RWPE2 (cell line): ENCODE results near the gene PRIM1.
A peak's percentile ranks its signal among the peaks of the same experiment; 100 is the strongest.

ENCODE experiments used
- ATAC-seq: fragments of 200-7000 bp; cut with Tn5 transposase; 3 replicates; pipeline ENCODE4 v1.9.1; 2021; ENCODE audit warnings: low read depth
- DNase-seq: peaks from one replicate; pipeline ENCODE4 v3.0.0-alpha.2; 2020; ENCODE audit warnings: low spot score
- H3K27ac ChIP-seq: fragments of 450-650 bp; 2 replicates; pipeline ENCODE4 v1.5.1; 2017; ENCODE audit warnings: mild to moderate bottlenecking; ENCODE audit not compliant: poor library complexity, severe bottlenecking
- H3K27me3 ChIP-seq: fragments of 250-450 bp; sonication (Bioruptor Pico); 2 replicates; pipeline ENCODE4 v1.5.1; 2021; ENCODE audit warnings: mild to moderate bottlenecking, moderate library complexity; ENCODE audit not compliant: insufficient read depth, poor library complexity, severe bottlenecking
- H3K36me3 ChIP-seq: fragments of 250-450 bp; sonication (Bioruptor Pico); 2 replicates; pipeline ENCODE4 v1.5.1; 2020; ENCODE audit warnings: low read depth, mild to moderate bottlenecking, moderate library complexity
- H3K4me1 ChIP-seq: fragments of 250-450 bp; sonication (Bioruptor Pico); 2 replicates; pipeline ENCODE4 v1.5.1; 2021; ENCODE audit warnings: mild to moderate bottlenecking, moderate library complexity; ENCODE audit not compliant: insufficient read depth, poor library complexity, severe bottlenecking
- H3K4me3 ChIP-seq: fragments of 250-450 bp; sonication (Bioruptor Pico); 2 replicates; pipeline ENCODE4 v1.5.1; 2021; ENCODE audit warnings: mild to moderate bottlenecking, moderate library complexity; ENCODE audit not compliant: severe bottlenecking
- H3K9me3 ChIP-seq: fragments of 250-450 bp; sonication (Bioruptor Pico); 2 replicates; pipeline ENCODE4 v1.5.1; 2021; ENCODE audit warnings: mild to moderate bottlenecking, moderate library complexity; ENCODE audit not compliant: severe bottlenecking
- TF ChIP-seq, protein P1 (sequence below): fragments of 450-650 bp; IDR thresholded peaks from one replicate; pipeline ENCODE4 v1.5.1; 2017; ENCODE audit warnings: mild to moderate bottlenecking, moderate library complexity; ENCODE audit not compliant: poor library complexity, severe bottlenecking

The PRIM1 gene

DNA sequence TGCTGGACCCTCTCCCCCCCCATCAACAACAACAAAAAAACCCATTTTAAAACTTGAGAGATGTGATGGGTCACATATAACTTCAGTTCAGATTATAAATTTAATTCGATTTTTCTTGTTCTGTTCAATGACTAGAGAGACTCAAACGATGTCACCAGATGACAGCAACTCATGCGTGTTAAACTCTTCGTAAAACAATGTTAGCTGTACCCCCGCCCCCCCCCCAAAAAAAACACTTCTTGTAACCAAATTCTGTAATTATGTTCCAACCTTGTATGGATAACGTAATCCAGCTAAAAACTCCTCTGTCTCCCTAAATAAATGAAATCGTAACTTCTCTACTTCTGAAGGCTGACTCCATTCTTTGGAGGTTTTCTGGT lies 26.4 kb downstream of the PRIM1 start:
- peaks cover 61% of the 10 kb centered on the region for H3K36me3 ChIP-seq
- no peak for DNase-seq
- TF ChIP-seq, protein P1, sequence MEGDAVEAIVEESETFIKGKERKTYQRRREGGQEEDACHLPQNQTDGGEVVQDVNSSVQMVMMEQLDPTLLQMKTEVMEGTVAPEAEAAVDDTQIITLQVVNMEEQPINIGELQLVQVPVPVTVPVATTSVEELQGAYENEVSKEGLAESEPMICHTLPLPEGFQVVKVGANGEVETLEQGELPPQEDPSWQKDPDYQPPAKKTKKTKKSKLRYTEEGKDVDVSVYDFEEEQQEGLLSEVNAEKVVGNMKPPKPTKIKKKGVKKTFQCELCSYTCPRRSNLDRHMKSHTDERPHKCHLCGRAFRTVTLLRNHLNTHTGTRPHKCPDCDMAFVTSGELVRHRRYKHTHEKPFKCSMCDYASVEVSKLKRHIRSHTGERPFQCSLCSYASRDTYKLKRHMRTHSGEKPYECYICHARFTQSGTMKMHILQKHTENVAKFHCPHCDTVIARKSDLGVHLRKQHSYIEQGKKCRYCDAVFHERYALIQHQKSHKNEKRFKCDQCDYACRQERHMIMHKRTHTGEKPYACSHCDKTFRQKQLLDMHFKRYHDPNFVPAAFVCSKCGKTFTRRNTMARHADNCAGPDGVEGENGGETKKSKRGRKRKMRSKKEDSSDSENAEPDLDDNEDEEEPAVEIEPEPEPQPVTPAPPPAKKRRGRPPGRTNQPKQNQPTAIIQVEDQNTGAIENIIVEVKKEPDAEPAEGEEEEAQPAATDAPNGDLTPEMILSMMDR = no peak
- H3K27ac ChIP-seq = peak overlapping the region; percentile 79
- no peaks in the 10 kb centered on the region for H3K9me3 ChIP-seq
- no peak for ATAC-seq
- H3K4me3 ChIP-seq = peak overlapping the region; percentile 74
- peaks cover 22% of the 10 kb centered on the region for H3K4me1 ChIP-seq
- H3K27me3 ChIP-seq = no peaks in the 10 kb centered on the region

DNA sequence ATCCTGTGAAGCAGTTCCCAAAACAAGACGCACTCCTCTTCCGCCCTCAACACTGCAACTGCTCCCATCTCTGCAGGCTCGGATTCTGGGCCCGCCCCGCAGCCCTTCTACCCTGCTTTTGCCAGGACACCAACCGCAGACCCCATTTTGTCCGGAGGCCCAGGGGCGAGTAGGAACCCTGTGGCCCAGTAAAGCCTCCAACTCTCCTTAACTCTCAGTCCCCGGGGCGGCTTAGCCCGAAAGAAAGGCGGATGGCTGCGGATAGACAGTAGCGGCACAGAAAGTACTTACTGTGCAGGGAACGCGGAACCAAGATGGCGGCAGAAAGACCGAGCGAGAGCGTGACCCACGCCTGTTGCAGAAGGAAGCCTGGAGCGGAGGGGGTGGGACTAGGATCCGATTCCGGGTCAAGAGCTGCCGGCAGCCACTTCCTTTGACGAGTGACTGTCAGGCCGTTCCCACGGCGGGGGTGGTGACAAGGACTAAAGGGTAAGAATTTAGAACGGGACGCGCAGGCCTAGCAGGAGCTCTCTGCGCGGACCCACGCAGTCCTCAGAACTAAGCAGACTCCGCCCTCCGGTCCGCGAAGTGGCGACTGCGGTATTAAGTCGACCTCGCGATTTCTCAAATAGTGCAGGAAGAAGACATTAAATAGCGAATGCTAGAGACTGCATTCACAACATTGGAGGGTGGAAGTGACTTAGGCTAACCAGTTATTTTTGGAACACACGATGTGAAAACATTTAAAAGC lies 27.0 kb downstream of the PRIM1 start, which contains the start of gene NACA:
Gene NACA, minus strand, starts transcription at position 328 of the 751 bp plus-strand sequence. CDS start 778 bp downstream, outside the sequence.
- peak within 1 kb of the TSS; percentile 74 for H3K4me3 ChIP-seq
- DNase-seq = peak; percentile 97
- H3K36me3 ChIP-seq = peaks cover 63% of the 10 kb centered on the region
- H3K4me1 ChIP-seq = peaks cover 22% of the 10 kb centered on the region
- TF ChIP-seq, protein P1 = no peak
- H3K27ac ChIP-seq = peak within 1 kb of the TSS; percentile 79
- H3K9me3 ChIP-seq = no peaks in the 10 kb centered on the region
- no peaks in the 10 kb centered on the region for H3K27me3 ChIP-seq
- peak; percentile 89 for ATAC-seq

DNA sequence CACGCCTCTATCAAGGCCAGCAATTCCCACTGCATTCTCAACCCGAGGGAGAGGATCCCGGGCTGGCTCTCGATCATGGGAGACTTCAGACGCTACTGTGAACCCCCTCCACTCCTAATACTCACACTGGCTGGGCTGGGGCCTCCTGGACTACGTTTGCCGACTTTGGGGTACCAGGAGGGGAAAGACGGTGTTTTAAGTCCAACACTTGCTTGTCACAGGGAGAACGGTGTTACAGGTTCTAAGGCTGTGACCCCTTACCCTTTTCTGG lies 27.5 kb downstream of the PRIM1 start:
- peak overlapping the region; percentile 79 for H3K27ac ChIP-seq
- H3K27me3 ChIP-seq = no peaks in the 10 kb centered on the region
- TF ChIP-seq, protein P1 = no peak
- no peak for DNase-seq
- H3K4me3 ChIP-seq = peak overlapping the region; percentile 74
- H3K4me1 ChIP-seq = peaks cover 22% of the 10 kb centered on the region
- H3K36me3 ChIP-seq = peaks cover 63% of the 10 kb centered on the region
- no peak for ATAC-seq
- no peaks in the 10 kb centered on the region for H3K9me3 ChIP-seq

DNA sequence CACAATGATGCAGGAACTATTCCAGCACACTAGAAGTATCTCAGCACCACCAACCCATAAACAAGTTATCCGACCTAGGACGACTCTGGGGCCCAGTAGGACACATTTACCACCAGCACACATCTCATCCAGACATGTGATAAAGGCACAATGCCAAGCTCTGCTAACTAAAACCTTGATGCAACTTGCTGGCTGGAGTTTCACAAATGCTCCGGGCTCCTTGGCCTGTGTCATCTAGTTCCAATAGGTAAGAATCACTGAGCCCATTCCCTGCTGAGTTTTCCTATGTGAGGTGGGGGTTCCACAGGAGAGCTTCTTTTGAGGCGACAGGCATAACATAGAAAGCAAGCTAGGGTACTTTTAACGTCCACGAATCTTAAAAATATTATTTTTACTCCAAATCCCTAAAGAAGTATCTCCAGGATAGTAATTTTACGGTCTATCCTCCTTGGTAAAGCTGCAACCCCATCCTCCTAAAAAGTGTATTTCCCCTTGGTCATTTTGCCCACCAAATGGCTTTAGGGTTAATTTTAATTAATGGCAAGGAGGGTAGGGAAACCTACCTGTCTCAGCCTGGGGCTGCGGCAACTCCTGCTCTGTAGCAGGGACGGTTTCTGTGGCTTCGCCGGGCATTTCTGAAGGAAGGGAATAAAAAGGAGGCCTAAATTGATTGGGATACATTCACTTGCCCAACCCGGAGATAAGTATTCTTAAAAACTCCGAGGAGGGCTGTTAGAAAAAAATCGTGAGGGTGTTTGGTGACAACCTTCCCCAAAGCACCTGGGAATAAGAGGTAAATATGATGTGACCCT lies 28.0 kb downstream of the PRIM1 start:
- peaks cover 68% of the 10 kb centered on the region for H3K36me3 ChIP-seq
- peaks cover 22% of the 10 kb centered on the region for H3K4me1 ChIP-seq
- H3K27ac ChIP-seq = peak overlapping the region; percentile 79
- no peaks in the 10 kb centered on the region for H3K9me3 ChIP-seq
- H3K27me3 ChIP-seq = no peaks in the 10 kb centered on the region
- TF ChIP-seq, protein P1 = no peak
- peak overlapping the region; percentile 74 for H3K4me3 ChIP-seq
- no peak for ATAC-seq
- no peak for DNase-seq

DNA sequence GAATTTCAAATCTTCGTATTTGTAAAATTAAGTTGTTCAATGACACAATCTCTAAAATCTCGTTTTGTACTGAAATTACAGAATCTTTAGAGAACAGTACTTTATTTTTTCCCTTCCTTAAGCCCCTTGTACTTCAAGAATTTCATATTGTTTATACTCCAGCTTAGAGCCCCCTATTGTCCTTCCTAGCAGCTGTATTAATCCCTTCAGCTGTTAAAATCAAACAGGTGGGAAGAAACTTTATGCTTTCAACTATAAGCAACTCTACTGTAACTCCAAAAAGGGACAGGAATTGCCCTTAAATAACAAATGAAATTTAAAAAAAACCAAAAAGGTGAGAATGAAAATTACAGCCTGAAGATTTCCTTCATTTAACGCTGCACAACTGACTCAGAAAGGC lies 28.8 kb downstream of the PRIM1 start:
- Histone ChIP-seq H3K27me3 (no peaks in the 10 kb centered on the region), H3K4me1 (peaks cover 22% of the 10 kb centered on the region)

More for the DNA sequence above, 28.8 kb downstream of the PRIM1 start:
- ATAC-seq = no peak
- peaks cover 68% of the 10 kb centered on the region for H3K36me3 ChIP-seq
- TF ChIP-seq, protein P1 = no peak
- no peak for DNase-seq
- H3K27ac ChIP-seq = peak overlapping the region; percentile 79
- H3K4me3 ChIP-seq = peak overlapping the region; percentile 74
- H3K9me3 ChIP-seq = no peaks in the 10 kb centered on the region
